K562 (cell line): ENCODE data around the gene IRF9. TPM values are rescaled to one million over a fixed set of nuclear protein-coding genes. Genes with fewer than 3 reads are reported as not detected.

Experiments
- ATAC-seq: fragments of 200-7000 bp; cut with Tn5 transposase; 3 replicates; pipeline ENCODE4 v1.9.1; 2020; ENCODE audit warnings: moderate library complexity
- BruUV-seq: library from RNA; stranded (reverse); fragments of 400-500 nt; replicated peaks from 2 replicates; lab custom pipeline; 2021; lab: Mats Ljungman, UMichigan
- CTCF ChIA-PET: fragments of 300-600 bp; formaldehyde crosslinking; extraction: SDS; loops from one replicate; lab custom pipeline; 2021; ENCODE audit warnings: low intra/inter-chr PET ratio; lab: Yijun Ruan, JAX
- POLR2A ChIA-PET: fragments of 300-600, 350-650 bp; sonication (Branson Sonifier 250); formaldehyde crosslinking; extraction: SDS; loops from one replicate; lab custom pipeline; 2021; ENCODE audit warnings: antibody characterized with exemption, inconsistent platforms; lab: Yijun Ruan, JAX
- DNase-seq, 4 experiments: peaks; one replicate each; pipeline versions ENCODE4 v3.0.0 to v3.0.0-alpha.2; 2011 to 2018; ENCODE audit warnings: low spot score in 3 of 4, mixed read lengths in 3 of 4; ENCODE audit errors: extremely low read depth in 1 of 4
- FAIRE-seq: peaks from 2 replicates; lab custom pipeline; 2011; peaks lifted over from hg19 to GRCh38; lab: Jason Lieb, UNC
- H2AFZ ChIP-seq: 2 replicates; pipeline ENCODE4 v1.6.0; 2011; ENCODE audit warnings: low read depth, low read length, control low read depth, inconsistent platforms
- H3K27ac ChIP-seq: fragments of 200-600 bp; 3 replicates; pipeline ENCODE4 v1.8.0; 2011; ENCODE audit warnings: low read depth, mild to moderate bottlenecking, control low read depth, inconsistent platforms, low read length, moderate library complexity, mixed read lengths; ENCODE audit errors: extremely low read depth
- H3K27me3 ChIP-seq, 2 experiments: fragments of 300-600 bp in 1 of 2; 2 replicates in 1 of 2; 3 replicates in 1 of 2; pipeline versions ENCODE4 v1.6.0 to v1.8.0; 2011; ENCODE audit warnings: inconsistent platforms in 2 of 2, low read length in 2 of 2, mild to moderate bottlenecking in 1 of 2, mixed read lengths in 1 of 2, moderate library complexity in 1 of 2; ENCODE audit not compliant: control insufficient read depth in 2 of 2, insufficient read depth in 2 of 2
- H3K36me3 ChIP-seq: fragments of 300-600 bp; 3 replicates; pipeline ENCODE4 v1.8.0; 2011; ENCODE audit warnings: mild to moderate bottlenecking, low read length, inconsistent platforms; ENCODE audit not compliant: control insufficient read depth, insufficient read depth
- H3K4me1 ChIP-seq, 2 experiments: fragments of 200-600 bp in 1 of 2; replicated peaks in 1 of 2; 2 replicates in 1 of 2; 3 replicates in 1 of 2; pipeline versions ENCODE4 v1.5.1 to v1.8.0; 2011; ENCODE audit warnings: inconsistent platforms in 2 of 2, low read length in 2 of 2, mild to moderate bottlenecking in 1 of 2, mixed read lengths in 1 of 2, moderate library complexity in 1 of 2; ENCODE audit not compliant: control insufficient read depth in 2 of 2, insufficient read depth in 2 of 2
- H3K4me2 ChIP-seq: 2 replicates; pipeline ENCODE4 v1.6.1; 2011; ENCODE audit warnings: low read length, control low read depth, inconsistent platforms, mixed read lengths; ENCODE audit not compliant: insufficient read depth
- H3K4me3 ChIP-seq: fragments of 200-600 bp; sonication (generic), shearing (Covaris generic); 2 replicates; pipeline ENCODE4 v1.5.1; 2016; ENCODE audit warnings: control low read depth, inconsistent platforms
- H3K79me2 ChIP-seq: fragments of 200-600 bp; 3 replicates; pipeline ENCODE4 v1.8.0; 2011; ENCODE audit warnings: low read length, inconsistent platforms; ENCODE audit not compliant: control insufficient read depth, insufficient read depth
- H3K9ac ChIP-seq, 2 experiments: 2 replicates each; pipeline versions ENCODE4 v1.6.0 to v1.6.1; 2011; ENCODE audit warnings: low read depth in 2 of 2, low read length in 2 of 2, control low read depth in 1 of 2, inconsistent platforms in 1 of 2, mild to moderate bottlenecking in 1 of 2, mixed read lengths in 1 of 2; ENCODE audit not compliant: insufficient read depth in 1 of 2
- H3K9me1 ChIP-seq: one replicate; pipeline ENCODE4 v1.6.0; 2011; ENCODE audit warnings: inconsistent platforms, mild to moderate bottlenecking, low read length, moderate library complexity; ENCODE audit not compliant: control insufficient read depth, insufficient read depth
- H3K9me3 ChIP-seq: replicated peaks from 2 replicates; pipeline ENCODE4 v1.5.1; 2011; ENCODE audit warnings: low read depth, low read length, inconsistent platforms; ENCODE audit not compliant: control insufficient read depth, insufficient read depth
- H4K20me1 ChIP-seq: replicated peaks from 2 replicates; pipeline ENCODE4 v1.6.1; 2011; ENCODE audit warnings: low read length, inconsistent platforms, mixed read lengths; ENCODE audit not compliant: control insufficient read depth, insufficient read depth
- ELK3 ChIP-seq: fragments of 450-650 bp; formaldehyde crosslinking; IDR thresholded peaks from 2 replicates; pipeline ENCODE4 v1.4.0; 2020; ENCODE audit warnings: mild to moderate bottlenecking
- MBD1 ChIP-seq: fragments of 250-450 bp; sonication (Bioruptor Pico); IDR thresholded peaks from 2 replicates; pipeline ENCODE4 v1.8.0; 2022; ENCODE audit warnings: inconsistent platforms
- NFIC ChIP-seq: fragments of 450-650 bp; IDR thresholded peaks from 2 replicates; pipeline ENCODE4 v1.6.1; 2017; ENCODE audit warnings: mild to moderate bottlenecking, inconsistent platforms
- RFX1 ChIP-seq: fragments of 450-650 bp; IDR thresholded peaks from 2 replicates; pipeline ENCODE4 v1.6.1; 2016; ENCODE audit warnings: mild to moderate bottlenecking, moderate library complexity
- SIRT6 ChIP-seq: IDR thresholded peaks from one replicate; pipeline ENCODE4 v1.6.1; 2012; ENCODE audit warnings: low read depth, mild to moderate bottlenecking, control low read depth, inconsistent platforms, low read length, moderate library complexity
- SREBF1 ChIP-seq: fragments of 150-350 bp; IDR thresholded peaks from 2 replicates; pipeline ENCODE4 v1.6.1; 2014; ENCODE audit warnings: antibody characterized with exemption, low read depth, low read length, borderline replicate concordance
- ZNF407 ChIP-seq: fragments of 450-650 bp; IDR thresholded peaks from 2 replicates; pipeline ENCODE4 v1.6.1; 2016; ENCODE audit warnings: low read depth
- ZNF764 ChIP-seq: fragments of 250-450 bp; sonication (Bioruptor Pico); IDR thresholded peaks from 2 replicates; pipeline ENCODE4 v1.4.0; 2020; ENCODE audit warnings: low read depth, mild to moderate bottlenecking, moderate library complexity
- WGBS: fragments of 100-300 bp; shearing (Covaris generic); methylation state at CpG from one replicate; pipeline ENCODE4 v1.1.6; 2016; ENCODE audit warnings: low coverage, mixed read lengths; ENCODE audit not compliant: insufficient coverage; ENCODE audit errors: missing lambda C conversion rate; 5-methylcytosine and 5-hydroxymethylcytosine counted together
- in situ Hi-C: fragments of 300-500 bp; cut with MboI; formaldehyde crosslinking; loops from 4 replicates; pipeline ENCODE4 v1.15.0; 2018; ENCODE audit warnings: inconsistent platforms, mixed read lengths
- intact Hi-C: fragments of 100-400 bp; cut with micrococcal nuclease; formaldehyde crosslinking; loops from 2 replicates; pipeline ENCODE4 v1.14.2; 2022
- polyA plus RNA-seq, 8 experiments: library from polyadenylated mRNA; depleted of rRNA in 4 of 8; stranded (reverse) in 5 of 8; unstranded in 3 of 8; fragments of >200 nt; fragmentation: Nextera tagmentation in 2 of 8; fragmentation: Illumina TruSeq in 1 of 8; extraction: Ambion mirVana in 2 of 8; extraction: Trizol in 1 of 8; gene quantifications; 2 replicates each; pipeline versions ENCODE4 v1.2.1 to v1.2.3, GENCODE V29; 2011 to 2014; ENCODE audit warnings: inconsistent platforms in 1 of 8, missing spikeins in 1 of 8
- total RNA-seq, 7 experiments: library from RNA; depleted of rRNA in 6 of 7; stranded (reverse); fragments of >200 nt in 6 of 7; fragmentation: Illumina TruSeq in 2 of 7; extraction: Trizol in 2 of 7; gene quantifications; 2 replicates each; pipeline versions ENCODE4 v1.2.1 to v1.2.3, GENCODE V29; 2011 to 2021; ENCODE audit warnings: low replicate concordance in 1 of 7

The IRF9 gene
- total and polyA plus RNA-seq, 9 of the 15 experiments (the other 6 are each of a cell fraction or from before 2014, with no cell fraction given): 0.79 to 14.8 (median 6.1) TPM

GRCh38 chr14:24177041-24177825, 16.2 kb downstream of the IRF9 start:
- in situ Hi-C loops (no loop called here), intact Hi-C loops (no loop called here)
- Histone ChIP-seq H3K4me2 (no peak overlapping the region), H3K27me3 (no peaks in the 10 kb centered on the region), H3K4me3 (no peak overlapping the region), H3K27ac (no peak overlapping the region), H3K9me3 (no peaks in the 10 kb centered on the region), H3K79me2 (no peaks in the 10 kb centered on the region), H3K9me1 (no peaks in the 10 kb centered on the region), H3K9ac (0 out of 4 replicates have a peak overlapping the region, but pooled peaks of 1 of the 2 experiments have one; percentile 31), H3K4me1 (no peaks in the 10 kb centered on the region; a peak in 2 of 5 replicates), H2AFZ (no peak overlapping the region), H4K20me1 (no peaks in the 10 kb centered on the region), H3K36me3 (peaks cover 37% of the 10 kb centered on the region; the same call in 2 of the 3 replicates)
- ChIA-PET CTCF (no interaction called here), POLR2A (no interaction called here)
- FAIRE-seq (no peak), DNase-seq (no peak), ATAC-seq (no peak; the same call in 2 of the 3 replicates)
- no TSS peak for BruUV-seq
- 73% methylated on average over 11 of the region's 12 CpGs for WGBS
- TF ChIP-seq ZNF764 (no peak), RFX1 (no peak), ELK3 (CRISPR knock-in tag) (no peak), SREBF1 (no peak), ZNF407 (no peak), SIRT6 (no peak), MBD1 (CRISPR knock-in tag) (no peak), NFIC (no peak)
